ENCODE data around the gene FGF1. TPM values are rescaled to one million over a fixed set of nuclear protein-coding genes. Genes with fewer than 3 reads are reported as not detected.
A peak's percentile ranks its signal among the peaks of the same experiment; 100 is the strongest.

The FGF1 gene
- total RNA-seq, result 1 to 10 TPM in 2 of 5 donors, not detected in 3; 1.0 to 3.5 TPM
- 1 to 10 TPM in 1 of 3 donors, under 1 TPM in 2; 0.73 to 1.6 (median 0.92) TPM for polyA plus RNA-seq
- long read RNA-seq, donor 1, result 0 reads
- long read RNA-seq, donor 2, partial matches to known transcripts, result 0 of 1 reads
- long read RNA-seq, donor 2, other reads (novel, unspliced or antisense), result 0 of 1 reads
- long read RNA-seq, donor 3, partial matches to known transcripts, result 0 of 1 reads
- long read RNA-seq, donor 3, other reads (novel, unspliced or antisense), result 0 of 1 reads
- long read RNA-seq, donor 4, result 0 reads
- long read RNA-seq, donor 5, result 0 reads
- long read RNA-seq, donor 6, partial matches to known transcripts, result 0 of 1 reads
- long read RNA-seq, donor 6, other reads (novel, unspliced or antisense), result 0 of 1 reads
- long read RNA-seq, donor 7, partial matches to known transcripts, result 0 of 2 reads
- long read RNA-seq, donor 7, other reads (novel, unspliced or antisense), result 0 of 2 reads
- long read RNA-seq, donor 8, result 0 reads
- long read RNA-seq, donor 9, result 0 reads
- long read RNA-seq, donor 10, result 0 reads

GRCh38 chr5:142685418-142686209 lies at the start of gene FGF1:
TSS of gene FGF1 (minus strand) at chr5:142686090. CDS start at chr5:142614127, 71,963 bp downstream.
- DNase-seq, result peak in 1 of 2 donors; percentile 45
- intact Hi-C loops (cut with DNase I; ENCODE audit: low total_unique reads), result no loop called here
- no peak within 1 kb of the TSS for H3K4me3 ChIP-seq
- no peaks in the 10 kb centered on the region for H3K27me3 ChIP-seq
- H3K4me1 ChIP-seq, result peaks cover 0 to 34% (median 16%) of the 10 kb centered on the region in 4 donors
- no peaks in the 10 kb centered on the region for H3K36me3 ChIP-seq
- WGBS, 5 donors, result 49 to 67% (median 61%) methylated on average over 12 of the region's 12 CpGs
- peak within 1 kb of the TSS in 3 of 5 donors; percentile 8 to 34 (median 28) for H3K27ac ChIP-seq
- TF ChIP-seq POLR2AphosphoS5 (IDR thresholded peaks at IDR 0.05) (no peak), POLR2A (IDR thresholded peaks at IDR 0.05) (no peak), CTCF (IDR thresholded peaks at IDR 0.05) (no peak), EP300 (IDR thresholded peaks at IDR 0.05) (no peak)
- no peaks in the 10 kb centered on the region for H3K9me3 ChIP-seq

DNA sequence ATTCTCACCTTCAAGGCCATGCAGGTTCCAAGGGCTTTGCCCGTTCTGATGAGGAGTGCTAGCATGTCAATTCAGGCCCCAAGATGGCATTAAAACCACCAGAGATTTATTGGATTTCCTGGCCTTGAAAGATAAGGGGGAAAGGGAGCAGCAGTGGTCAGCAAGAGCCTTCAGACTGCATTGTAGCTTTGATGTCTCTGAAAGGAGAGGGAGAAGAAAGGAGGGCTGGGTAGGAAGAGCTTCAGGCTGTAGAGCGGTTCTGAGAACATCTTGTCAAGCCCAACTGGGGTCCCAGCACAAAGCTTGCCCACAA lies 41.8 kb upstream of the FGF1 start:
- no peak for TF ChIP-seq POLR2AphosphoS5 (IDR thresholded peaks at IDR 0.05)
- no peak for TF ChIP-seq EP300 (IDR thresholded peaks at IDR 0.05)
- no peak for TF ChIP-seq POLR2A (IDR thresholded peaks at IDR 0.05)
- TF ChIP-seq CTCF (IDR thresholded peaks at IDR 0.05), result no peak
- intact Hi-C loops (cut with DNase I; ENCODE audit: low total_unique reads), result no loop called here
- no peaks in the 10 kb centered on the region for H3K9me3 ChIP-seq
- DNase-seq, result no peak
- WGBS, 5 donors, result 77 to 91% (median 83%) methylated on average over 2 of the region's 2 CpGs
- no peaks in the 10 kb centered on the region for H3K36me3 ChIP-seq
- no peak overlapping the region for H3K27ac ChIP-seq
- H3K4me1 ChIP-seq, result no peaks in the 10 kb centered on the region
- peaks cover 0 to 2% (median 0%) of the 10 kb centered on the region in 3 donors for H3K27me3 ChIP-seq
- no peak overlapping the region for H3K4me3 ChIP-seq

DNA sequence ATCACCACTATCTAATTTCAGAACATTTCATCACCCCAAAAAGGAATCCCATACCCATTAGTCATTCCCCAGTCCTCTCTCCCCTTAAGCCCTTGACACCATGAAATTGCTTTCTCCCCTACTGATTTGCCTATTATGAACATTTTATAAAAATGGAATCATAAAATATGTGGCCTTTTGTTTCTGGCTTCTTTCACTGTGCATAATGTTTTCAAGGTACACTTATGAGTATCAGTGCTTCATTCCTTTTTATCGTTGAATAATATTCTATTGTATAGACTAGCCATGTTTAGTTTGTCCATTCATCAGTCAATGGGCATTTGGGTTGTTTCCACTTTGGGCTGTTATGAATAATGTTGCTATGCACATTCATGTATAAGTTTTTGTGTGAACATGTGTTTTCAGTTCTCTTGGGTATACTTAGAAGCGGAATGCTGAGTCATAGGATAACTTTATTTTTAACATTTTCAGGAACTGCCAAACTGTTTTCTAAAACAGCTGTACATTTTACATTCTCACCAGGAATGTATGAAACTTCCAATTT lies 40.4 kb upstream of the FGF1 start:
- Histone ChIP-seq H3K9me3 (no peaks in the 10 kb centered on the region), H3K36me3 (no peaks in the 10 kb centered on the region), H3K4me3 (no peak overlapping the region), H3K27ac (no peak overlapping the region), H3K4me1 (peaks cover 0 to 3% (median under 1%) of the 10 kb centered on the region in 4 donors), H3K27me3 (peaks cover 0 to 3% (median 0%) of the 10 kb centered on the region in 3 donors)
- TF ChIP-seq POLR2A (IDR thresholded peaks at IDR 0.05) (no peak), EP300 (IDR thresholded peaks at IDR 0.05) (no peak), POLR2AphosphoS5 (IDR thresholded peaks at IDR 0.05) (no peak), CTCF (IDR thresholded peaks at IDR 0.05) (no peak)
- 69 to 79% (median 73%) methylated on average over 2 of the region's 2 CpGs for WGBS, 5 donors
- intact Hi-C loops (cut with DNase I; ENCODE audit: low total_unique reads), result no loop called here
- peak in 1 of 2 donors; percentile 56 for DNase-seq

Data from stomach (tissue), 19 donors.